HuH-7 (cell line): ENCODE results near the gene GFRA1.

Source experiments
- DNase-seq: peaks from one replicate; pipeline ENCODE4 v3.0.0; 2011; ENCODE audit warnings: low spot score

GFRA1 gene

DNA sequence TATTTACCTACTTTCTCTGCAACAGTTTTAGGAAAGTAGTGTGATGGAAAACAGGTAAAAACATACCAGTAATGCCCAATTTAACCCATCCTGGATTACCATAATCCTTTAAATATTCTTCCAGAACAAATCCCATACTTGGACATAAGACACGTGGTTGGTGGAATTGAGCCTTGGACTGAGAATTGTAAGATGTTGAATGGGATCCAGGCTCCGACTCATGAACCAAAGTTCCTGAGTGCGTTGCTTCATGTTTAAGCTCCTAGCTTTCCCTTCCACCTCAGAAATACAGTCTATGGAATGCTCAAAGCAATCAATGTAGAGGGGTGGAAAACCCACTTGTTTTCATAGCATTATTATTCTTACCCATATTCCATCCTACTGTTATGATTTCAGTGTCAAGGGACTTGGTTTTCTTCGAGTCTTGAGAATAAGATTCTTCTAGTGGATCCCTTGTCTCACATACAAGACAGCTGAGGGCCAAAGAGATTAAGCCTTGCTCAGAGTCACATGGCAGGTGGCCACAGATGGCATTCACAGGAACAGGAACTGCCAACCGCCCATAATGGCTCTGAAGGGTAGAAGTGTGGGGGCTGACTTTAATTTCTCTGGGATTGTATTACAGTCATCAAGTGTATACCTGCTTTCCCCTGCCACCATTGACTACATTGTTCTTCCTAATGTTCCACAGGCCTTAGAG is 171.2 kb downstream of the GFRA1 start:
- DNase-seq, result no peak

DNA sequence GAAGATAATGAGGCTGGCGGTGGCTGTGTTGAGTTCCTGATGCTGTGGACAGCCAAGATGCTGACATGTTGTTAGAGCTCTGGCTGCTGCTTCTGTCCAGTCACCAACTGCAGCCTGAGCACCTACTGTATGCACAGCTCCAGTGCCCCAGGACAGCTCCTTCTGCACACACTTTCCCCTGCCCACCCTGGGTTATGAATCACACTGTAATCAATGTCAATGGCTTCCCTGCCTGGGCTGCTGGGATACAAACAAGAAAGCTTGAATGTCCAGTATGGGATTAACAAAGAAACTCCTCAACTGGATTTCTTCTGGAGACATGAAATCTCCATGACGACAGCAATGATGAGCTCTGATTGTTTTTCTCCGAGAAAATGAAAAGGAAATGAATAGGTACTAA is 172.0 kb downstream of the GFRA1 start:
- DNase-seq, result no peak

DNA sequence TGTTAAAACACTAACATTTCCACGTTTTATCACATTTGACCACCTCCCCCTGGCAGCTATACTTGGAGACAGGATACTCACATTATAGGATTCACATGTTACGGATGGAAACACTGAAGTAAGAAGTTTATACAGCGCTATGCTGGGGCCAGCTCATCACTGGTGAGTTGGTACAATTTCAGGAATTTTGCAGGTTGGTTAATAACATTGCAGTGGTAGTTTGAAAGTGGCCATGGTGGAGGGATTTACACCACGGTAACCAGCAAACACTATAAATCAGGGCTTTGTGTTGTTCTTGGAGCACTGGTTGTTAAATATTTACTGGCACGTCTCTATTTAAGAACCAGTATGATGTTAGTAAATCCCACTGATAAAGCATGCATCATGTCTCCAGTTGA is 174.0 kb downstream of the GFRA1 start:
- no peak for DNase-seq

- DNase-seq, result no peak
Observed at GRCh38 chr10:116098411-116099022, 174.5 kb downstream of the GFRA1 start.

DNA sequence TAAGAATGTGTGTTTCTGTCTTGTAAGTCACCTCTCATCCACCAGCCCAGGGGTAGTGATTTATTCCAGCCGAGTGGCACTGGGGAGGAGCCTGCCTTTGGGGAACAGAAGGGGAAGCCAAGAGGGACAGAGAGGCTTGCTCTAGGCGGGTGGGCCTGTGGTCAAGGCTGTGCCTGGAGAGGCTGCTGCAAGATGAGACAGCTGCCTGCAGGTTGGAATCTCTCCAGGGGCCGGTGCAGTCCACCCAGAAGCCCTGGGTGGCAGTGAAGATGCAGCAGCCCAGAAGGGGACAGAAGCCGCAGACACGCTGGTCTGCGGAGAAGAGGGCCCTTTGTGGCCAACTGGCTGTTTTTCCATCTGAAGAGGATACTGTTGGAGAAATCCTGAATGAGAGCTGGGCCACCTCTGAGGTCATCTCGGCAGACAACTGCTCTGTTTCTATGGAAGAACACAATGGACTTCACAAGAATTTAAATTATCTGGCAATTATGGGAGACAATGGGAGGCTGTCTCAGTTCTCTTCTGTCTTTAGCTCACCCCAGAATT is 175.7 kb downstream of the GFRA1 start:
- no peak for DNase-seq

DNA sequence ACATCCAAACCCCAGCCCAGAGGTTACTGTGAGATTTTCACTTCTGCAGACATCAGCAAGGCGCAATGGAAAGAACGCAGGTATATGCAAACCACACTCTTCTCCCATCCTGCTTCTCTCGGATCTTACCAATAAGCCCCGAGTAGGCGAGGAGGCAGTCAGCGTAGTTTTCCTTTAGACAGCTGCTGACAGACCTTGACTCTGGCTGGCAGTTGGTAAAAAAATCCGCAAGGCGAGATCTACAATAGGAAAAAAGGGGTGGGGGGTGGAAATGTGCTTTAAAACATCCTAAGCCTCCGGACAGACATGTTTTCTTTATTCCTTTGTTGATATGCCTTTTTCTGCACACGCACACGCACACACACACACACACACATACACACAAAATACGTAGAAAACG is 176.5 kb downstream of the GFRA1 start:
- no peak for DNase-seq

DNA sequence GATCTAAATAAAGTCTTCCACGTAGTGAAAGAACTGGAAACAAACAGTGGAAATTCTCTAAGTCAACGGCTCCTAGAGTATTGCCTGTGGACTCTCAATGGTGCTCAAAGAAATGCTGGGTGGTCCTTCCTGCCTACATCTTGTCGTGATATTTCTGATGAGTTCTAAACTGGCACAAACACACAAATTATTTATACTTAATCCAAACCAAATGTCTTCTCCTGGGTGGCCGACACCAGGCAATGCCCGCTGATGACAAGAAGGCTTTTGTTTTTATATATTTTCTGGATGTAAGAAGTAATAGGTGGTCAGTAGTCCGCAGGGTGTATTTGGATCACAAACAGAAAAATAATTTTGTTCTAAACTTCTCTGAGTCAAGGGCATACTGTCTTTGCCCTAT is 178.7 kb downstream of the GFRA1 start:
- DNase-seq, result no peak

DNA sequence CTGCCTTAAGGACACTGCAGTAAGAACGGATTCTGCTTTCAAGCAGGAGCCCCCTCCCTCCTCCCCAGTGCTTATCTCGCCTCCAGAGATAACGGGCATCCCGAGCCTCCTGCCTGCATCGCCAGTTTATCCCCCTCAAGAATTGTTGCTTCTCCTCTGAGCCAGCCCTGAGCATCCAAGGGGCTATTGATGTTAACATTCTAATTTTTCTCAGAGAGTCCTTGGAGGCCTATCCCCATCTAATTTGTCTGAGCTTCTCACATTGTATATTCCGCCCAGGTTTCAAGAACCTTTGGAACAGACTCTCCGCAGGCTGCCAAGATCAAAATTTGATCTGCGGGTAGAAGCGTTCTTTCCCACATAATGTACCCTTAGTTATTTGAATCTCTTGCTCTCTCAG is 180.0 kb downstream of the GFRA1 start:
- no peak for DNase-seq

DNA sequence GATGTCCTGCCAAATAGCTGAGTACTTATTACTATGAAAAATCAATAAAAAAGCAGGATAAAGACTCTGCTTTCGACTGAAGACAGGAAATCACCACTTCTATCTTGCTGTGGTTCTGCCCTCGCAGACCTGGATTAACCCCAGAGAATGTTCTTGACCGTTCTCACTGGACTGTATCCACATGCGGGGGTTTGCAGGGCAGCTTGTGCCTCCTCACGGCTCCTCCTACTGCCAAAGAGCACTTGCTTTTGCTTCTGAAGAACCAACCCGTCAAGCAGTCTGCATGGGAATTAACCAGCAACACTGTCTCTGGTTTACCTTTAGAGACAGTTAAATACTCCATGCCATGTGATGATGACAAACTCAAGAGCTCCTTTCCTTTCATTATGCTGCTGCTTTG is 184.0 kb downstream of the GFRA1 start:
- DNase-seq, result no peak

GRCh38 chr10:116085323-116085722 is 187.7 kb downstream of the GFRA1 start:
- no peak for DNase-seq

- DNase-seq, result no peak
Observed at GRCh38 chr10:116084161-116084560, 188.8 kb downstream of the GFRA1 start.

GRCh38 chr10:116083226-116083762 is 189.7 kb downstream of the GFRA1 start:
- no peak for DNase-seq

GRCh38 chr10:116082762-116083161 is 190.2 kb downstream of the GFRA1 start:
- DNase-seq, result no peak

DNA sequence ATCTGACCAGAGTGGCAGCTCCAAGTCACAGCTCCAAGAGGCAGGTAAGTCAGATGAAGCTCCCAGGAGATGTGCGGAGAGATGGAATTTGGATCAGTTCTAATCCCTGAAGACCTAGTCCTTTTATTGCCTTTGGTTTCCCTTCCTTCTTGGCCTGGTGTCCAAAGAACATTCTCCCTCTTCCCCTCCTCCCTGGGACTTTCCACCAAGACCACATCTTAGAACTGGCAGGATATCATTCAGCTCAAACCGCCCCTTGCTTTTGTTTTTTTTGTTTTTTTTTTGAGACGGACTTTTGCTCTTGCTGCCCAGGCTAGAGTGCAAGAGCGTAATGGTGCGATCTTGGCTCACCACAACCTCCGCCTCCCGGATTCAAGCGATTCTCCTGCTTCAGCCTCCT is 190.8 kb downstream of the GFRA1 start:
- DNase-seq, result no peak

DNA sequence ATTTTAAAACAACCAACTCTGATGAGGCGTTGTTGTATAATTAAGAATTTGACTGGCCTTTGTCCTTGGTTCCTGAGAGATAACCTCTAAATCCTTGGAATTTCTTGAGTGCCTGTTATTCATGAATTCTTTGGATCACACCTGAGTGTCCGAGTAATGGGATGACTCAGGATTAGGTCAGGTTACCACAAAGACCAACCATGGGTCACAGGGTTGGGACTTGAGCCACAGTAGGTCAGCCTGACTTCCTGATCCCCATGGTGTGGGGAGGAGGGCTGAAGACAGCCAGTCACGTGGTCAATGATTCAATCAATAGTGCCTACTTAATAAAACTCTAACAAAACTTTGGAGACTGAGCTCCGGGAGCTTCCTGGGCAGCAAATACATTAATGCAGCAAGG is 192.5 kb downstream of the GFRA1 start:
- DNase-seq, result no peak

DNA sequence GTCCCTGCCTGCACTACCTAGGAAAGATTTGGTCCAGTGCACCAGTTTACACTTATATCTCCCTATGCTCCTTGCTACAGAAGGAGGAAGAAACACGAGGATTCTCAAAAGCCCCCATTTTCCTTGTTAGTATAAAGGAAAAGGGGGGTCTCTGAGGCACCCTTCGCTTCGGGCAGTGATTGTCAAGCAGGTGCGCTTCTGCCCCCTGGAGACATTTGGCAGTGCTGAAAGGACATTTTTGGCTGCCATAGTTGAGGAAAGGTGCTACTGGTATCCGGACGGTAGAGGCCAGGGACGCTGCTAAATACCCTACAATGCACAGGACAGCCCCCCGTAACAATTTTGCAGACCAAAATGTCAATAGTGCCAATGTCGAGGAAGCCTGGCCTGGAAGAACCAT is 193.7 kb downstream of the GFRA1 start:
- no peak for DNase-seq

- DNase-seq, result no peak
Observed at GRCh38 chr10:116076621-116077020, 196.4 kb downstream of the GFRA1 start.

DNA sequence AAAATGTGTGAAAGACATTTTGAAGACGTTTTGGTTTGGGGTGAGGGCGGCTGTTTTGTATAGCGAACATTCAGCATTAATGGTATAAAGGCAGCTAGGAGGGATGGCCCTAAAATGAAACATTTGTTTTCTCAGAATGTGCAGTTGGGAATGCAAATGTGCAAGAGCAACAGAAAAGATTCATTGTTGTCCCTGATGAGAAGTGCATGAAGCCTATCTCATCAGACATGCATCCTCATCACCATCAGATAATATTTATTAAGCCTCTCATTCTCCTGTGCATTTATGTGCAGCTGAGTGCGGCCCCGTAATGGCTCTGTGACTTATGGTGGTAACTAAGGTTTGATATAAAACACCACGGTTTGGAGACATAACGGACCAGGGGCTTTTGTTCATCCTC is 199.5 kb downstream of the GFRA1 start:
- no peak for DNase-seq

DNA sequence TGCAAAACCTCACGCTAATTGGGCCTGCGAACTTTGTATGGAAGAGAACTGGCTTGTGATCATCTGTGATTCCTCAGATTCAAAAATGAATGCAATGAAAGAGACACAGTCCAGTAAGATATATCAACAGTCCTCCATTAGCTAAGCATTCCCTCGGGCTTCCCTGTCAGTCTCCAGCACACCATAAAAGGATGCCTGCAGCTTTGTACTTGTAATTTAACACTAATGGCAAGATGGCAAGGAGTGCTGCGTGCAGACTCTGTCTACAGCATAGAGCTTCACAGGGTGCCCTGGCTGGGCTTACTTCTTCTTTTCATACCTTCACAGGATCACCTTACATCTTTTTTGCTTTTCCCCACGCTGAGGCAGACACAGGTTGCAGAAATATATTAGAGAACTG is 200.0 kb downstream of the GFRA1 start:
- DNase-seq, result no peak

GRCh38 chr10:116071453-116072148 is 201.4 kb downstream of the GFRA1 start:
- no peak for DNase-seq

GRCh38 chr10:116070743-116071320 is 202.2 kb downstream of the GFRA1 start:
- no peak for DNase-seq

- no peak for DNase-seq
Observed at GRCh38 chr10:116069856-116070255, 203.2 kb downstream of the GFRA1 start.

GRCh38 chr10:116067825-116068224 is 205.2 kb downstream of the GFRA1 start:
- no peak for DNase-seq
